DOHH2 (cell line): ENCODE results near the gene OAT.

Experiments used
- CTCF ChIP-seq: fragments of 200-600 bp; sonication (generic); IDR thresholded peaks from one replicate; pipeline ENCODE4 v1.5.1; 2014; ENCODE audit warnings: antibody characterized with exemption, mild to moderate bottlenecking, low read depth, low read length; ENCODE audit not compliant: poor library complexity, severe bottlenecking
- EZH2phosphoT487 ChIP-seq: fragments of 200-600 bp; sonication (generic); IDR thresholded peaks from 2 replicates; pipeline ENCODE4 v1.6.1; 2017; ENCODE audit warnings: borderline replicate concordance, mild to moderate bottlenecking, antibody characterized with exemption, low read length, moderate library complexity, mixed read lengths

DNA sequence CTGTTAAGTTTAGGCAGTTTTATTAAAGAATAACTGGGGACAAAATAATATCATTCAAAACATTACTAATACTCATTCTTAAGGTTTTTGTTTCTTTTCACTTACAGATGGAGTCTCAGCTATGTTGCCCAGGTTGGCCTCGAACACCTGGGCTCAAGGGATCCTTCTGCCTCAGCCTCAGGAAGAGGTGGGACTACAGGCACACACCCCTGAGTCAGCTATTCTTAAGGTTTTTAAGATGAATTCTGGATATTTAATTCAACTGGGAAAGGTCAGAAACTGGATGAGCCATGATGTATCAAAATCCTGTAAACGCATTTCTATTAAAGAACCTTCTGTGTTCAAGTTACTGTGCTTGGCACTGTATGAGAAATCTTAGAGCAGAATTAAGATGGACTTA lies 3.5 kb downstream of the OAT start:
- TF ChIP-seq CTCF (no peak), EZH2phosphoT487 (no peak)
